Measurements from ENCODE around the gene RPP25.

DNA sequence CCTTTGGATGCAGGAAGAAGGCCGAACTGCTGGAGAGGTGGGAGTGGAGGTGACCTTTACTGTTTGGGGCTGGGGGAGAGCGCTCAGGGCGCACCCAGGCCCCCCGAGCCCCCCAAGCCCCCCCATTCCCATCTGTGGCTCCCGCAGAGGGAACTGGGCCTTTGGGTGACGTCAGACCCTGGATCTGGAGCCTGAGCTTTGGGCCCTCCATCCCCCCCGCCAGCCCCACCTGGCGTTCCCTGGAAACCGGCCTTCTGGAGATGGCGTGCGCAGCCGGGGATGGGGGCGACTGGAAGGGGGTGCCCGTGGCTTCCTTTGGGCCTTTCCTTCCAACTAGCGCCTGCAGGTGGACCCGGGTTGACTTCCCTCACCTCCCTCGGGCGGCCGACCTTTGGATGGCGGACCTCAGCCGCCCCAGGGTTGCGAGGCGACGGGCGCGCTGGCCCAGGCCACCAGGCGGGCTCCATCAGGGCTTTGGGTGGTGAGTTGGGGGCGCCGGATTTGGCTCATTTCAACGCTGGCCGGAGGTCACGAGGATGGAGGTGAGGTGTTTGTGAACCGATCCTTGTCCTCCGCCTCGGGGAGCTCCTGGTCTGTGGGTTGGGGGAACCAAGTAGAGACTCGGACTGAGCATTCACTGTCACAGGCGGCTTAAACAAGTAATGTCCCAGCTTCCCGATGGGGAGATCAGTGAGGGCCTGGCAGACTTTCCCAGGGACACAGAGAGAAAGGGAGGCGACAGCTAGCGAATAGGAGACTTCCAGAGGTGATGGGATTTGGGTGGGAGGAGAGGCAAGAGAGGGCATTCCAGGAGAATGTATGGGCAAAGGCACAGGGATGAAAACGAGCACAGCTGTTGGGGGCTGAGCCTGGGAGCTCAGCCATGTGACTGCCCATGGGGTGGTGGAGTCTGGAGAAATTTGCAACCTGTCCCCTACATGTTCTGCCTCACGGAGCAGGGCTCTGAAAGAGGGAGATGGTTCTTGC is 39.5 kb upstream of the RPP25 start:
- TF ChIP-seq EGR1 (IDR thresholded peaks at IDR 0.05; ENCODE audit: low read depth in 2 of 2): no peak
- TF ChIP-seq, protein P1, sequence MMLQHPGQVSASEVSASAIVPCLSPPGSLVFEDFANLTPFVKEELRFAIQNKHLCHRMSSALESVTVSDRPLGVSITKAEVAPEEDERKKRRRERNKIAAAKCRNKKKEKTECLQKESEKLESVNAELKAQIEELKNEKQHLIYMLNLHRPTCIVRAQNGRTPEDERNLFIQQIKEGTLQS (IDR thresholded peaks at IDR 0.05): no peak
- TF ChIP-seq, protein P2, sequence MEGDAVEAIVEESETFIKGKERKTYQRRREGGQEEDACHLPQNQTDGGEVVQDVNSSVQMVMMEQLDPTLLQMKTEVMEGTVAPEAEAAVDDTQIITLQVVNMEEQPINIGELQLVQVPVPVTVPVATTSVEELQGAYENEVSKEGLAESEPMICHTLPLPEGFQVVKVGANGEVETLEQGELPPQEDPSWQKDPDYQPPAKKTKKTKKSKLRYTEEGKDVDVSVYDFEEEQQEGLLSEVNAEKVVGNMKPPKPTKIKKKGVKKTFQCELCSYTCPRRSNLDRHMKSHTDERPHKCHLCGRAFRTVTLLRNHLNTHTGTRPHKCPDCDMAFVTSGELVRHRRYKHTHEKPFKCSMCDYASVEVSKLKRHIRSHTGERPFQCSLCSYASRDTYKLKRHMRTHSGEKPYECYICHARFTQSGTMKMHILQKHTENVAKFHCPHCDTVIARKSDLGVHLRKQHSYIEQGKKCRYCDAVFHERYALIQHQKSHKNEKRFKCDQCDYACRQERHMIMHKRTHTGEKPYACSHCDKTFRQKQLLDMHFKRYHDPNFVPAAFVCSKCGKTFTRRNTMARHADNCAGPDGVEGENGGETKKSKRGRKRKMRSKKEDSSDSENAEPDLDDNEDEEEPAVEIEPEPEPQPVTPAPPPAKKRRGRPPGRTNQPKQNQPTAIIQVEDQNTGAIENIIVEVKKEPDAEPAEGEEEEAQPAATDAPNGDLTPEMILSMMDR (IDR thresholded peaks at IDR 0.05; ENCODE audit: low read depth, low read length, missing input control): no peak
- no peak for TF ChIP-seq RAD21 (IDR thresholded peaks at IDR 0.05)
- TF ChIP-seq FOXA1 (IDR thresholded peaks at IDR 0.05): no peak
- TF ChIP-seq YY1 (IDR thresholded peaks at IDR 0.05): no peak
- TF ChIP-seq, protein P3, sequence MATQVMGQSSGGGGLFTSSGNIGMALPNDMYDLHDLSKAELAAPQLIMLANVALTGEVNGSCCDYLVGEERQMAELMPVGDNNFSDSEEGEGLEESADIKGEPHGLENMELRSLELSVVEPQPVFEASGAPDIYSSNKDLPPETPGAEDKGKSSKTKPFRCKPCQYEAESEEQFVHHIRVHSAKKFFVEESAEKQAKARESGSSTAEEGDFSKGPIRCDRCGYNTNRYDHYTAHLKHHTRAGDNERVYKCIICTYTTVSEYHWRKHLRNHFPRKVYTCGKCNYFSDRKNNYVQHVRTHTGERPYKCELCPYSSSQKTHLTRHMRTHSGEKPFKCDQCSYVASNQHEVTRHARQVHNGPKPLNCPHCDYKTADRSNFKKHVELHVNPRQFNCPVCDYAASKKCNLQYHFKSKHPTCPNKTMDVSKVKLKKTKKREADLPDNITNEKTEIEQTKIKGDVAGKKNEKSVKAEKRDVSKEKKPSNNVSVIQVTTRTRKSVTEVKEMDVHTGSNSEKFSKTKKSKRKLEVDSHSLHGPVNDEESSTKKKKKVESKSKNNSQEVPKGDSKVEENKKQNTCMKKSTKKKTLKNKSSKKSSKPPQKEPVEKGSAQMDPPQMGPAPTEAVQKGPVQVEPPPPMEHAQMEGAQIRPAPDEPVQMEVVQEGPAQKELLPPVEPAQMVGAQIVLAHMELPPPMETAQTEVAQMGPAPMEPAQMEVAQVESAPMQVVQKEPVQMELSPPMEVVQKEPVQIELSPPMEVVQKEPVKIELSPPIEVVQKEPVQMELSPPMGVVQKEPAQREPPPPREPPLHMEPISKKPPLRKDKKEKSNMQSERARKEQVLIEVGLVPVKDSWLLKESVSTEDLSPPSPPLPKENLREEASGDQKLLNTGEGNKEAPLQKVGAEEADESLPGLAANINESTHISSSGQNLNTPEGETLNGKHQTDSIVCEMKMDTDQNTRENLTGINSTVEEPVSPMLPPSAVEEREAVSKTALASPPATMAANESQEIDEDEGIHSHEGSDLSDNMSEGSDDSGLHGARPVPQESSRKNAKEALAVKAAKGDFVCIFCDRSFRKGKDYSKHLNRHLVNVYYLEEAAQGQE (IDR thresholded peaks at IDR 0.05): peak; percentile 34
- no peak for TF ChIP-seq TAF1 (conservative IDR thresholded peaks at IDR 0.05)
- TF ChIP-seq, protein P4, sequence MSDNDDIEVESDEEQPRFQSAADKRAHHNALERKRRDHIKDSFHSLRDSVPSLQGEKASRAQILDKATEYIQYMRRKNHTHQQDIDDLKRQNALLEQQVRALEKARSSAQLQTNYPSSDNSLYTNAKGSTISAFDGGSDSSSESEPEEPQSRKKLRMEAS (IDR thresholded peaks at IDR 0.05): no peak
- TF ChIP-seq, protein P5, sequence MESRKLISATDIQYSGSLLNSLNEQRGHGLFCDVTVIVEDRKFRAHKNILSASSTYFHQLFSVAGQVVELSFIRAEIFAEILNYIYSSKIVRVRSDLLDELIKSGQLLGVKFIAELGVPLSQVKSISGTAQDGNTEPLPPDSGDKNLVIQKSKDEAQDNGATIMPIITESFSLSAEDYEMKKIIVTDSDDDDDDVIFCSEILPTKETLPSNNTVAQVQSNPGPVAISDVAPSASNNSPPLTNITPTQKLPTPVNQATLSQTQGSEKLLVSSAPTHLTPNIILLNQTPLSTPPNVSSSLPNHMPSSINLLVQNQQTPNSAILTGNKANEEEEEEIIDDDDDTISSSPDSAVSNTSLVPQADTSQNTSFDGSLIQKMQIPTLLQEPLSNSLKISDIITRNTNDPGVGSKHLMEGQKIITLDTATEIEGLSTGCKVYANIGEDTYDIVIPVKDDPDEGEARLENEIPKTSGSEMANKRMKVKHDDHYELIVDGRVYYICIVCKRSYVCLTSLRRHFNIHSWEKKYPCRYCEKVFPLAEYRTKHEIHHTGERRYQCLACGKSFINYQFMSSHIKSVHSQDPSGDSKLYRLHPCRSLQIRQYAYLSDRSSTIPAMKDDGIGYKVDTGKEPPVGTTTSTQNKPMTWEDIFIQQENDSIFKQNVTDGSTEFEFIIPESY (IDR thresholded peaks at IDR 0.05): no peak
- TF ChIP-seq RXRA (IDR thresholded peaks at IDR 0.05): no peak

Measured in liver (tissue), 3 donors.